Neural progenitor cell (in vitro differentiated cells): Measurements from ENCODE around the gene CTLA4. TPM values are rescaled to one million over a fixed set of nuclear protein-coding genes. Genes with fewer than 3 reads are reported as not detected.

Experiments used
- DNase-seq: peaks from one replicate; pipeline ENCODE4 v3.0.0-alpha.2; 2016; ENCODE audit warnings: low spot score
- H2AFZ ChIP-seq: fragments of 200-600 bp; sonication (generic); replicated peaks from 2 replicates; pipeline ENCODE4 v1.6.1; 2016; ENCODE audit warnings: antibody characterized with exemption
- H3F3A ChIP-seq: fragments of 200-600 bp; sonication (generic); 2 replicates; pipeline ENCODE4 v1.6.1; 2016; ENCODE audit warnings: antibody characterized with exemption, low read depth
- H3K27ac ChIP-seq: fragments of 200-600 bp; sonication (generic); 2 replicates; pipeline ENCODE4 v1.5.1; 2016; ENCODE audit warnings: mild to moderate bottlenecking
- H3K27me3 ChIP-seq: fragments of 200-600 bp; sonication (generic); 2 replicates; pipeline ENCODE4 v1.6.1; 2016; ENCODE audit warnings: mild to moderate bottlenecking, moderate library complexity
- H3K36me3 ChIP-seq: fragments of 200-600 bp; sonication (generic); 2 replicates; pipeline ENCODE4 v1.5.1; 2016
- H3K4me1 ChIP-seq: fragments of 200-600 bp; sonication (generic); 2 replicates; pipeline ENCODE4 v1.6.1; 2016; ENCODE audit warnings: mixed run types
- H3K4me2 ChIP-seq: fragments of 200-600 bp; sonication (generic); 2 replicates; pipeline ENCODE4 v1.6.1; 2016
- H3K4me3 ChIP-seq: fragments of 200-600 bp; sonication (generic); 2 replicates; pipeline ENCODE4 v1.5.1; 2016
- H3K79me2 ChIP-seq: fragments of 200-600 bp; sonication (generic); 2 replicates; pipeline ENCODE4 v1.6.1; 2016; ENCODE audit warnings: low read depth
- H3K9ac ChIP-seq: fragments of 200-600 bp; sonication (generic); 2 replicates; pipeline ENCODE4 v1.6.1; 2016
- H3K9me3 ChIP-seq: fragments of 200-600 bp; sonication (generic); 2 replicates; pipeline ENCODE4 v1.5.1; 2016; ENCODE audit warnings: low read depth
- H4K20me1 ChIP-seq: fragments of 200-600 bp; sonication (generic); 2 replicates; pipeline ENCODE4 v1.6.1; 2016; ENCODE audit warnings: low read depth
- H3K27ac Mint-ChIP-seq: 3 replicates; pipeline ENCODE4 v1.8.0; 2021; ENCODE audit warnings: mixed read lengths
- H3K27me3 Mint-ChIP-seq: 2 replicates; pipeline ENCODE4 v1.8.0; 2022; ENCODE audit warnings: low read depth, mild to moderate bottlenecking, inconsistent platforms, moderate library complexity, mixed read lengths; ENCODE audit not compliant: insufficient read depth
- H3K36me3 Mint-ChIP-seq: 3 replicates; pipeline ENCODE4 v1.8.0; 2021; ENCODE audit warnings: mixed read lengths
- H3K4me1 Mint-ChIP-seq: 3 replicates; pipeline ENCODE4 v1.8.0; 2021; ENCODE audit warnings: mixed read lengths
- H3K4me3 Mint-ChIP-seq: 3 replicates; pipeline ENCODE4 v1.8.0; 2021; ENCODE audit warnings: mild to moderate bottlenecking, moderate library complexity, mixed read lengths
- H3K9me3 Mint-ChIP-seq: 3 replicates; pipeline ENCODE4 v1.8.0; 2020; ENCODE audit warnings: mixed read lengths
- EZH2 ChIP-seq: fragments of 200-600 bp; sonication (generic); IDR thresholded peaks from 2 replicates; pipeline ENCODE4 v1.6.1; 2017; ENCODE audit warnings: antibody characterized with exemption, mild to moderate bottlenecking, moderate library complexity
- EZH2phosphoT487 ChIP-seq: fragments of 200-600 bp; sonication (generic); IDR thresholded peaks from 2 replicates; pipeline ENCODE4 v1.6.1; 2017; ENCODE audit warnings: antibody characterized with exemption
- total RNA-seq: library from RNA; depleted of rRNA; stranded (reverse); fragments of >200 nt; gene quantifications from 2 replicates; pipeline ENCODE4 v1.2.3, GENCODE V29; 2015; ENCODE audit warnings: low replicate concordance
- TF ChIP-seq, protein P1 (sequence below): fragments of 200-600 bp; sonication (generic); IDR thresholded peaks from 2 replicates; pipeline ENCODE4 v1.5.1; 2017; ENCODE audit warnings: antibody characterized with exemption, mild to moderate bottlenecking

CTLA4 gene
- total RNA-seq, 1 donor from 2014 or later = not detected

DNA sequence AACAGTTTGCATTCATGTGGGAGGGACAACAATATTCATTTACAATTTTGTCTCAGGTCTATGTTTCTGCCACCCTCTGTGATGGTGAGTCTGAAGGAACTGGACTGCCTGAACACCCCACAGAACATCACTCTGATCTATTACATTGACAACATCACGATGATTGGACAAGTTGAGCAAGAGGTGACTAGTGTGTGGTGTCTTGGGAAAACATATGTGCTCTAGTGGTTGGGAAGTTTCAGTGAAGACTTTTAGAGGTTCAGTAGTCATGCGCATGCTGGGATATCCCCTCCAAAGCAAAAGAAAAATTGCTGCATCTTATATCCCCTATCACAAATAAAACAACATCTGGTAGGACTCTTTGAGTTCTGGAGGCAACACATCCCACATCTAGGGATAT lies 18.6 kb upstream of the CTLA4 start:
- H3F3A ChIP-seq = no peaks in the 10 kb centered on the region
- no peak overlapping the region for H3K4me2 ChIP-seq
- no peak overlapping the region for H3K4me3 ChIP-seq
- H3K36me3 ChIP-seq = no peaks in the 10 kb centered on the region
- peaks cover 12% of the 10 kb centered on the region for H3K27me3 Mint-ChIP-seq
- H3K9ac ChIP-seq = no peak overlapping the region
- no peaks in the 10 kb centered on the region for H3K4me1 ChIP-seq
- no peak overlapping the region for H3K27ac Mint-ChIP-seq
- no peak overlapping the region for H3K27ac ChIP-seq
- no peak for DNase-seq
- no peaks in the 10 kb centered on the region for H3K36me3 Mint-ChIP-seq
- no peaks in the 10 kb centered on the region for H4K20me1 ChIP-seq
- H3K9me3 Mint-ChIP-seq = no peaks in the 10 kb centered on the region
- H3K9me3 ChIP-seq = no peaks in the 10 kb centered on the region
- H3K4me1 Mint-ChIP-seq = no peaks in the 10 kb centered on the region
- H3K27me3 ChIP-seq = no peaks in the 10 kb centered on the region
- H3K79me2 ChIP-seq = no peaks in the 10 kb centered on the region
- TF ChIP-seq, protein P1, sequence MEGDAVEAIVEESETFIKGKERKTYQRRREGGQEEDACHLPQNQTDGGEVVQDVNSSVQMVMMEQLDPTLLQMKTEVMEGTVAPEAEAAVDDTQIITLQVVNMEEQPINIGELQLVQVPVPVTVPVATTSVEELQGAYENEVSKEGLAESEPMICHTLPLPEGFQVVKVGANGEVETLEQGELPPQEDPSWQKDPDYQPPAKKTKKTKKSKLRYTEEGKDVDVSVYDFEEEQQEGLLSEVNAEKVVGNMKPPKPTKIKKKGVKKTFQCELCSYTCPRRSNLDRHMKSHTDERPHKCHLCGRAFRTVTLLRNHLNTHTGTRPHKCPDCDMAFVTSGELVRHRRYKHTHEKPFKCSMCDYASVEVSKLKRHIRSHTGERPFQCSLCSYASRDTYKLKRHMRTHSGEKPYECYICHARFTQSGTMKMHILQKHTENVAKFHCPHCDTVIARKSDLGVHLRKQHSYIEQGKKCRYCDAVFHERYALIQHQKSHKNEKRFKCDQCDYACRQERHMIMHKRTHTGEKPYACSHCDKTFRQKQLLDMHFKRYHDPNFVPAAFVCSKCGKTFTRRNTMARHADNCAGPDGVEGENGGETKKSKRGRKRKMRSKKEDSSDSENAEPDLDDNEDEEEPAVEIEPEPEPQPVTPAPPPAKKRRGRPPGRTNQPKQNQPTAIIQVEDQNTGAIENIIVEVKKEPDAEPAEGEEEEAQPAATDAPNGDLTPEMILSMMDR = no peak
- no peak for TF ChIP-seq EZH2phosphoT487
- TF ChIP-seq EZH2 = no peak
- H3K4me3 Mint-ChIP-seq = no peak overlapping the region
- H2AFZ ChIP-seq = no peak overlapping the region

DNA sequence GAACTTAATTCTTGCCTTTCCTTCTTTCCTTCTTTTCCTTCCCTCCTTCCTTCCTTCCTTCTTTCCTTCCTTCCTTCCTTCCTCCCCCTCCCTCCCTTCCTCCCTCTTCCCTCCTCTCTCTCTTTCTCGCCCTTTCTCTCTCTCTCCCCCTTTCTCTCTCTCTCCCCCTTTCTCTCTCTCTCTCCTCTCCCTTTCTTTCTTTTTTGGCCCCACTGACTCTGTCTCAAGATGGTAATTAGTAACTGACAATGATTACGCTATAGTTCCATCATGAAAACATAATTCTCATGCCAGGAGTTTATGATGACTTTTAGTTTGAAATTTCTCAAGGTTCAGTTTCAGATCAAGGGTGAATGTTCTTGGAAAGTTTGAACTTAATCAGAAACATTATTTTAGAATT lies 14.8 kb upstream of the CTLA4 start:
- H3K27ac Mint-ChIP-seq = no peak overlapping the region
- H3K4me3 Mint-ChIP-seq = no peak overlapping the region
- Histone ChIP-seq H3K4me1 (no peaks in the 10 kb centered on the region), H4K20me1 (no peaks in the 10 kb centered on the region), H3K27me3 (no peaks in the 10 kb centered on the region), H3K27ac (no peak overlapping the region), H3K4me2 (no peak overlapping the region), H3F3A (no peaks in the 10 kb centered on the region), H3K9ac (no peak overlapping the region), H2AFZ (no peak overlapping the region), H3K79me2 (no peaks in the 10 kb centered on the region), H3K4me3 (no peak overlapping the region), H3K9me3 (no peaks in the 10 kb centered on the region), H3K36me3 (no peaks in the 10 kb centered on the region)
- no peaks in the 10 kb centered on the region for H3K36me3 Mint-ChIP-seq
- peaks cover 6% of the 10 kb centered on the region for H3K27me3 Mint-ChIP-seq
- no peaks in the 10 kb centered on the region for H3K9me3 Mint-ChIP-seq
- TF ChIP-seq EZH2 (no peak), EZH2phosphoT487 (no peak)
- TF ChIP-seq, protein P1 = no peak
- DNase-seq = no peak
- H3K4me1 Mint-ChIP-seq = no peaks in the 10 kb centered on the region

DNA sequence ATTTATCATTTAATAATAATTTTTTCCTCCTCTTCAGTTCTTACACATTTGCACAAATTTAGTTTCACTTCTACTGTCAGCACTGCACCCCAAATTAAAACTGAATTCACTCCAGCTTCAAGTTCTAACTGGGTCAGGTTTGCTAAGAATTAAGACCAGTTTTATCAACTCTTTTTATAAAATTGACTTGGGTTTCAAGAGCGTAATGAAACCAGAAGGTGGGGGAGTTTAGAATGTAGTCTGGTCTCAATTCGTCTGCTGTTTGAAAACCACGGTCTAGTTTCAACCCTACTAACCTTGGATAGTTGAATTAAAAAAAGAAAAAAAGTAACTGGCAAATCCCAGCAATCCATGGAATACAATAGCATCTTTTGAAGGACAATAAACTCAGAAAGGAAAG lies 14.3 kb upstream of the CTLA4 start:
- no peaks in the 10 kb centered on the region for H3F3A ChIP-seq

More for the DNA sequence above, 14.3 kb upstream of the CTLA4 start:
- H3K27me3 ChIP-seq = no peaks in the 10 kb centered on the region
- H2AFZ ChIP-seq = no peak overlapping the region
- peaks cover 6% of the 10 kb centered on the region for H3K27me3 Mint-ChIP-seq
- H3K79me2 ChIP-seq = no peaks in the 10 kb centered on the region
- no peak overlapping the region for H3K27ac ChIP-seq
- H3K4me3 Mint-ChIP-seq = no peak overlapping the region
- no peaks in the 10 kb centered on the region for H3K9me3 Mint-ChIP-seq
- TF ChIP-seq, protein P1 = no peak
- TF ChIP-seq EZH2phosphoT487 (no peak), EZH2 (no peak)
- no peaks in the 10 kb centered on the region for H3K9me3 ChIP-seq
- H3K4me1 ChIP-seq = no peaks in the 10 kb centered on the region
- H3K36me3 ChIP-seq = no peaks in the 10 kb centered on the region
- H3K9ac ChIP-seq = no peak overlapping the region
- no peaks in the 10 kb centered on the region for H4K20me1 ChIP-seq
- no peak overlapping the region for H3K4me2 ChIP-seq
- H3K4me1 Mint-ChIP-seq = no peaks in the 10 kb centered on the region
- no peak for DNase-seq
- no peak overlapping the region for H3K4me3 ChIP-seq
- H3K36me3 Mint-ChIP-seq = no peaks in the 10 kb centered on the region
- H3K27ac Mint-ChIP-seq = no peak overlapping the region
